Stomach (tissue), 4 donors: ENCODE results near the gene POTEG.
"Not testable (repeated sequence)": the region's sequence is repeated elsewhere in the genome, so short reads cannot be mapped to it uniquely, and the experiment has no call there.

Experiments used
- CTCF ChIP-seq, 7 experiments: fragments of 450-650 bp in 4 of 7; fragments of 200-600 bp in 3 of 7; sonication (generic) in 3 of 7; IDR thresholded peaks; one replicate each; pipeline ENCODE4 v1.5.1; 2016 to 2019; ENCODE audit warnings: antibody characterized with exemption in 7 of 7, control low read depth in 2 of 7, mild to moderate bottlenecking in 1 of 7
- EP300 ChIP-seq: sonication (generic); formaldehyde crosslinking; IDR thresholded peaks from one replicate; pipeline ENCODE4 v1.6.1; 2017; ENCODE audit warnings: antibody characterized with exemption
- POLR2A ChIP-seq, 4 donors: fragments of 450-650 bp; IDR thresholded peaks; one replicate each; pipeline ENCODE4 v1.6.1; 2016; ENCODE audit warnings: antibody characterized with exemption in 4 of 4, control low read depth in 2 of 4, mild to moderate bottlenecking in 1 of 4, moderate library complexity in 1 of 4
- POLR2AphosphoS5 ChIP-seq, 3 donors: sonication (generic); formaldehyde crosslinking; IDR thresholded peaks; one replicate each; pipeline ENCODE4 v1.6.1; 2016; ENCODE audit warnings: antibody characterized with exemption in 3 of 3

GRCh38 chr14:19384088-19384781 is 49.9 kb downstream of the POTEG start:
- TF ChIP-seq POLR2AphosphoS5 (IDR thresholded peaks at IDR 0.05); CTCF (IDR thresholded peaks at IDR 0.05); POLR2A (IDR thresholded peaks at IDR 0.05); EP300: not testable (repeated sequence)
